Measurements from ENCODE around the gene BIN1.

BIN1 gene

GRCh38 chr2:127106991-127107621 lies at the start of gene BIN1:
Gene BIN1 (minus strand): TSS chr2:127107154. CDS start chr2:127106943, 211 bp downstream.
- in situ Hi-C loops (cut with HindIII; ENCODE audit: low sequenced_read_pairs), result no loop called here

GRCh38 chr2:127155947-127156346 lies 49.0 kb upstream of the BIN1 start:
- in situ Hi-C loops (cut with HindIII; ENCODE audit: low sequenced_read_pairs), result no loop called here

- in situ Hi-C loops (cut with HindIII; ENCODE audit: low sequenced_read_pairs), result no loop called here
Measured at GRCh38 chr2:127155028-127155581, 48.2 kb upstream of the BIN1 start.

- in situ Hi-C loops (cut with HindIII; ENCODE audit: low sequenced_read_pairs), result no loop called here
Measured at GRCh38 chr2:127154396-127154795, 47.4 kb upstream of the BIN1 start.

GRCh38 chr2:127153691-127154158 lies 46.8 kb upstream of the BIN1 start:
- in situ Hi-C loops (cut with HindIII; ENCODE audit: low sequenced_read_pairs), result no loop called here

GRCh38 chr2:127150996-127151395 lies 44.0 kb upstream of the BIN1 start:
- in situ Hi-C loops (cut with HindIII; ENCODE audit: low sequenced_read_pairs), result no loop called here

- in situ Hi-C loops (cut with HindIII; ENCODE audit: low sequenced_read_pairs), result no loop called here
Measured at GRCh38 chr2:127149384-127149783, 42.4 kb upstream of the BIN1 start.

- in situ Hi-C loops (cut with HindIII; ENCODE audit: low sequenced_read_pairs), result no loop called here
Measured at GRCh38 chr2:127146820-127147502, 40.0 kb upstream of the BIN1 start.

- in situ Hi-C loops (cut with HindIII; ENCODE audit: low sequenced_read_pairs), result no loop called here
Measured at GRCh38 chr2:127146071-127146725, 39.2 kb upstream of the BIN1 start.

GRCh38 chr2:127145280-127145895 lies 38.4 kb upstream of the BIN1 start:
- in situ Hi-C loops (cut with HindIII; ENCODE audit: low sequenced_read_pairs), result no loop called here

- in situ Hi-C loops (cut with HindIII; ENCODE audit: low sequenced_read_pairs), result loop anchor here (5.0 kb wide), 1 partner anchor 47 kb away; no protein-coding TSS in a partner anchor
Measured at GRCh38 chr2:127143841-127144782, 37.2 kb upstream of the BIN1 start.

- in situ Hi-C loops (cut with HindIII; ENCODE audit: low sequenced_read_pairs), result loop anchor here (5.0 kb wide), 1 partner anchor 46 kb away; no protein-coding TSS in a partner anchor
Measured at GRCh38 chr2:127142663-127143630, 36.0 kb upstream of the BIN1 start.

- in situ Hi-C loops (cut with HindIII; ENCODE audit: low sequenced_read_pairs), result loop anchor here (5.0 kb wide), 1 partner anchor 43 kb away; no protein-coding TSS in a partner anchor
Measured at GRCh38 chr2:127140538-127140937, 33.6 kb upstream of the BIN1 start.

- in situ Hi-C loops (cut with HindIII; ENCODE audit: low sequenced_read_pairs), result loop anchor here (5.0 kb wide), 1 partner anchor 42 kb away; no protein-coding TSS in a partner anchor
Measured at GRCh38 chr2:127139766-127140165, 32.8 kb upstream of the BIN1 start.

- in situ Hi-C loops (cut with HindIII; ENCODE audit: low sequenced_read_pairs), result no loop called here
Measured at GRCh38 chr2:127138281-127138680, 31.3 kb upstream of the BIN1 start.

GRCh38 chr2:127137741-127138140 lies 30.8 kb upstream of the BIN1 start:
- in situ Hi-C loops (cut with HindIII; ENCODE audit: low sequenced_read_pairs), result no loop called here

- in situ Hi-C loops (cut with HindIII; ENCODE audit: low sequenced_read_pairs), result no loop called here
Measured at GRCh38 chr2:127137225-127137624, 30.3 kb upstream of the BIN1 start.
